GM12864 (cell line): ENCODE results near the gene ZNF385B.

ENCODE experiments used
- DNase-seq: peaks from one replicate; pipeline ENCODE4 v3.0.0-alpha.2; 2011; ENCODE audit warnings: low read depth
- H3K4me3 ChIP-seq: 2 replicates; pipeline ENCODE4 v1.5.1; 2011; ENCODE audit warnings: mild to moderate bottlenecking, low read depth, low read length, control low read depth
- TF ChIP-seq, protein P1 (sequence below): IDR thresholded peaks from 2 replicates; pipeline ENCODE4 v1.5.1; 2011; ENCODE audit warnings: low read depth, mild to moderate bottlenecking, moderate library complexity, low read length, control low read depth, inconsistent platforms; ENCODE audit errors: missing control alignments

Gene ZNF385B

DNA sequence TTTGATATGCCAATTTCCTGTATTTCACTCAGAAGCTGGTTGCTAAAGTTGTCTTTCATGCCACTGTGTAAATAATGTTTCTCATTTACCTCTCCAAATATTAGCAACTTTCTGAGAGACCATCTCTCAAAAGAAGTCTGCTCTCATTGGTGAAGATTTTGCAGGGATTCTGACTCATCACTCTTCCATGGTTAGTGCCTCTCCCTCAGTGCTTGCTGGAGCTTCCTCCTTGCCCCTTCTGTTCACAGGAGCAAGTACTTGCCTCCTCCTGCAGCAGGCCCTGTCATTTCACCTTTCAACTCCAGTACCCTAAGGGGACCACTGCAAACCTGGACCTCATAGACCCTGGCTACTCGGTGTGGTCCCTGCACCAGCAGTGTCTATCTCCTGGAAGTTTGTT is 168.8 kb downstream of the ZNF385B start:
- TF ChIP-seq, protein P1, sequence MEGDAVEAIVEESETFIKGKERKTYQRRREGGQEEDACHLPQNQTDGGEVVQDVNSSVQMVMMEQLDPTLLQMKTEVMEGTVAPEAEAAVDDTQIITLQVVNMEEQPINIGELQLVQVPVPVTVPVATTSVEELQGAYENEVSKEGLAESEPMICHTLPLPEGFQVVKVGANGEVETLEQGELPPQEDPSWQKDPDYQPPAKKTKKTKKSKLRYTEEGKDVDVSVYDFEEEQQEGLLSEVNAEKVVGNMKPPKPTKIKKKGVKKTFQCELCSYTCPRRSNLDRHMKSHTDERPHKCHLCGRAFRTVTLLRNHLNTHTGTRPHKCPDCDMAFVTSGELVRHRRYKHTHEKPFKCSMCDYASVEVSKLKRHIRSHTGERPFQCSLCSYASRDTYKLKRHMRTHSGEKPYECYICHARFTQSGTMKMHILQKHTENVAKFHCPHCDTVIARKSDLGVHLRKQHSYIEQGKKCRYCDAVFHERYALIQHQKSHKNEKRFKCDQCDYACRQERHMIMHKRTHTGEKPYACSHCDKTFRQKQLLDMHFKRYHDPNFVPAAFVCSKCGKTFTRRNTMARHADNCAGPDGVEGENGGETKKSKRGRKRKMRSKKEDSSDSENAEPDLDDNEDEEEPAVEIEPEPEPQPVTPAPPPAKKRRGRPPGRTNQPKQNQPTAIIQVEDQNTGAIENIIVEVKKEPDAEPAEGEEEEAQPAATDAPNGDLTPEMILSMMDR = no peak
- DNase-seq = no peak

DNA sequence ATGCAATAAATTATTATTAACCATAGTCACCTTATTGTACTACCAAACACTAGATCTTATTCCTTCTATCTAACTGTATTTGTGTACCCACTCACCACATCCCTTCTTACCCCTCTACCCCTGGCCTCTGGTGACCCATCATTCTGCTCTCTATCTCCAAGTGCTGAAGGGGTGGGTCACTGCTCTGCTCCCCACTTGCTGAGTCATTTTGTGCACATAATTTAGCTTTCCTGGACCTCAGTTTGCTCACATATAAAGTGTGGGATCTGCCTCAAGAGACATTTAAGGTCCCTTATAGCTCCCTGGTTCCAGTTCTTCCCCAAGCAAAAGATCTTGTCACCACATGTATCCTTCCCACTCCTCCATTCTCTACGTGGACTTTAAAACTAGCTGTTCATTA is 169.4 kb downstream of the ZNF385B start:
- no peak overlapping the region for H3K4me3 ChIP-seq
- no peak for DNase-seq
- TF ChIP-seq, protein P1 = no peak

More for the DNA sequence above, 168.8 kb downstream of the ZNF385B start:
- H3K4me3 ChIP-seq = no peak overlapping the region

DNA sequence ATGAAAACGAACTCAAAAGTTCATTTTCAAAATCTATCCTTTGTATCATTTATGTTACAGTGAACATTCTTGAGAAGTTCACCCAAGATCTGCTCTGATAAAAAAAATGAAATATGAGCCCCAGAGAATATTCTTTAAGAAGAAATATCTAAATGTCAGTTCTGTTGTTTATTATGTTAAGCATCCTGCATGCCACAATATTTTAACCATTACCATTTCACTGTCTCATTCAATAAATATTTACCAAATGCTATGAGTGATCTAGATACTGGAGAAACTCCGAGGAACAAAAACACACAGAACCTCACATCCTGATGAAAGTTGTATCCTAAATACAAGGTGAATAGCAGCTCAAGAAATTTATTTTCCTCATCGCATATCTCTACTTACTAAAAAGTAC is 170.2 kb downstream of the ZNF385B start:
- TF ChIP-seq, protein P1 = no peak
- no peak for DNase-seq

DNA sequence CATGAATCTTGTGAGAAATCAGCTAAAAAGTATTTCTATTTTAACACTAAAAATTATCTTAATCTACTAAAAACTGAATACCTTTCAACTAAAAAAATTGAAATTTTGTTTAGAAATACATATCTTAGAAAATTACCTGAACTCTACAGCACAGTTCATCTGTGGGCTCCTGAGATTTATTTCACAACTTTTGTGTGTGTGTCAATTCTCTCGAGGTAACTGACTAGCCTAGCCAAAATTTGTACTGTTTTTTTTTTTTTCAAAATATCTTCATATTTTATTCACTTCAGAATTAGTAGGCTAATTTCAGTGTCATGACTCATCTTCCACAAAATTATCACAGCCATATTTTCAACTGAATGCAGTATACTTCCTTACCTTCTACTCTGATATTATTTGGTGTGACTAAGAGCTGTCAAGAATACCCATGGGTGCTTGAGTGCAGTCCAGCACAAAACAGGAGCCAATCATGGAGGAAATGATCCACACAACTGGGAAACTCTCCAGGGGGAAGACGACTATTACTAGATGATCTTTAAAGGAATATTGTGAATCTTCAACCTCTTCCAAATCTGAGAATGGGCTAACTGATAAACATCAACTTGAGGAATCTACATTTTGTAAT is 174.6 kb downstream of the ZNF385B start:
- TF ChIP-seq, protein P1 = no peak
- H3K4me3 ChIP-seq = no peak overlapping the region

More for the DNA sequence above, 170.2 kb downstream of the ZNF385B start:
- H3K4me3 ChIP-seq = no peak overlapping the region

DNA sequence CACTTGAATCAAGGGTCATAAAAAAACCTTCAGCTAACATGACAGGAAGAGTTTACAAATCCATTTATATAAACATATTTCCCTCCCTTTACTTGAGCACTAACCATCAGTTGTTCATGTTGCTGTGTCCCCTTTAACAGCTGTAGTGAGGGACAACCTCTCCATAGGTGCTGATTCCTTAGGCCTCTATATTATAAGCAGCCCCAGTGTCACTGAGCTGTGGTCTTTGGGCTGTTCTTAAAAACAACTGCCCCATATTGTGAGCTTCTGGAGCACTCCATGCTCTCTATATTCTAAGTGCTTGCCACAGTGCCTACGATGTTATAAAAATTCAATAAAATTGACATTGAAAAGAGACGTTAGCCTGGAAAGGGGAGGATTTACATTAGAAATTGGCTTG is 175.3 kb downstream of the ZNF385B start:
- TF ChIP-seq, protein P1 = no peak
- no peak overlapping the region for H3K4me3 ChIP-seq
- no peak for DNase-seq

More for the DNA sequence above, 174.6 kb downstream of the ZNF385B start:
- DNase-seq = no peak

DNA sequence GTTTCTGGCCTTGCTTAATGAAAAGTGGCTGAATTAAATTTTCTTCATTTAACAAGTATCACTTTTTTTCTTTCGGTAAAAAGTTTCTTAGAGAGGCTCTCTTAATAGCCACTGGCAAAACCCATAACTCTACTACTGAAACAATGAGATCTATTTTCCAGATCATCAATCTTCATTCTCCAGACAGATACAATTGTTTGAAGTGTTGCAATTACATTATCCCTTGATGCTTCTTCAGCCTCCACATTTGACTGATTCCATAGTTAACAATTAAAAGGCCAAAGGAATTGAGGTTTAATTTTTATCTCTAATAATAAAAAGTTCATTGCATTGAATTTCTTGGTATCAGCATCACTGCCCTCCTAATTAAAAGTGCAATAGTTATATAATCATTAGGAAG is 176.3 kb downstream of the ZNF385B start:
- TF ChIP-seq, protein P1 = no peak
- H3K4me3 ChIP-seq = no peak overlapping the region
- DNase-seq = no peak

DNA sequence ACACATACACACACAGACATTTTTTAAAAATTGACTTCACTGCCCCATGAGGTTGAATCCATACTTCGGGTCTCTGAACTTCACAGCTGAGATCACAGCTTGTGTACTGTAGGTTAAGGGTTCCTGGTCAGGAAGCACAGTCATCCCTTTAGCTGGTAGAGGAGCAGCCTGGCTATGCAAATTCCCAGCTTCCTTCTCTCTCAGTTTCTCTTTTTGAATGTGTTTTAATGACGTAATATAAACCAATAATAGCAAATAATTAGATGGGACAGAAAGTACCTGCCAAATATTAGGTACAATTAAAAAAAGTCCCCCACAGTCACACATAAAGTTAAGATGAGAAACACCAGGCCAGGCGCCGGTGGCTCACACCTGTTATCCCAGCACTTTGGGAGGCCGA is 178.7 kb downstream of the ZNF385B start:
- DNase-seq = no peak
- TF ChIP-seq, protein P1 = no peak
- H3K4me3 ChIP-seq = no peak overlapping the region
